ENCODE data around the gene KIF5A.
A peak's percentile ranks its signal among the peaks of the same experiment; 100 is the strongest.

Gene KIF5A

GRCh38 chr12:57632073-57632957 is 82.5 kb downstream of the KIF5A start:
- no peak for DNase-seq (ENCODE audit: low read depth)

DNA sequence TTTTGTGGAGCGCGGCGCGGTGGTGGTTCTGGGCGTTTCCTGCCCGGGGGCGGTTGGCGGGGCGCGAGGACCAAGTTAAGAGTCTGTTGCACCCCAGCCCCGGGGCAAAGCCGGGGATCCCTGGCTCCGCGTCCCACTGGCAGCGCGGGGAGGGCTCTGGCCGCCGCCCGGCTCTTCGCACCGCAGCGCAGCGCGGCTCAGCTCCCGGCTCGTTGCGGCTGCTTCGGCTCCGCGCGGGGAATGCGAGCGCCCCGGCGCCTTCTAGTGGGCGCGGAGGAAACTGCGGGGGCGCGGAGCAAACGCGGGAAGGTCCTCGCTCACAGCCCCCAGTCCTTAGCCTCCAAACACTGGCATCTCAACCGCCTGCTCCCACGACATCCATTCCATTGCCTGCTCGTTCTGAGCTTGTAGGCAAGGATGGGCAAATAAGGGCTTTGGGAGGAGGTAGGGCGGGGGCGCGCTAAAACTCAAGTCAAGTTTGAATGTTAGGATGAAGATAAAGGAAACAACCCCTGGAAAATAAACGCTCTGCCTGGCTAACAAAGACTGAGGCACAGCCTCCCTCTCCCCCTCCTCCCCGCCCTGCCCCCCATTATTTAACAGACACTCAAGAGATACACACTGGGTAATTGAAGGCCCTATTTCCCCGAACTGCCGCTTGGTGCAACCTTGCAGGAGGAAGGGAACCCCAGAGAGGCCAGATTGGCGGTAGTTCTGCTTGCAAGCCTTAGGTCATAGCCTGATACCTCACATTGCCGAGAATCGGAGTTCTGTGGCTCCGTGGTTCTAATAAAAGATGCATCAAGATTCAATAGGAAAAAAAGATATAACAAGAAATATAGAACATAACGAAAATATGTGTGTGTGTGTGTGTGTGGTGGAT is 83.4 kb downstream of the KIF5A start, which contains the start of gene B4GALNT1:
Gene B4GALNT1, minus strand, starts transcription at position 244 of the 883 bp plus-strand sequence. CDS start 1,069 bp downstream, outside the sequence.
- peak; percentile 39 for DNase-seq (ENCODE audit: low read depth)
